Loucy (cell line): ENCODE results near the gene CRELD2.

Experiments used
- H2AFZ ChIP-seq: fragments of 200-600 bp; sonication (generic); 2 replicates; pipeline ENCODE4 v1.6.0; 2016; ENCODE audit warnings: antibody characterized with exemption, mild to moderate bottlenecking, low read length, moderate library complexity
- H3F3A ChIP-seq: fragments of 200-600 bp; 2 replicates; pipeline ENCODE4 v1.6.0; 2016; ENCODE audit warnings: antibody characterized with exemption, low read depth, mild to moderate bottlenecking
- H3K27me3 ChIP-seq: fragments of 200-600 bp; sonication (generic); 2 replicates; pipeline ENCODE4 v1.6.1; 2014; ENCODE audit warnings: low read length, mild to moderate bottlenecking; ENCODE audit not compliant: insufficient read depth, poor library complexity, severe bottlenecking
- H3K36me3 ChIP-seq: fragments of 200-600 bp; sonication (generic); 2 replicates; pipeline ENCODE4 v1.6.1; 2016; ENCODE audit warnings: low read length; ENCODE audit not compliant: insufficient read depth
- H3K4me1 ChIP-seq: fragments of 200-600 bp; sonication (generic); 2 replicates; pipeline ENCODE4 v1.5.1; 2014; ENCODE audit warnings: low read length, mild to moderate bottlenecking; ENCODE audit not compliant: insufficient read depth, poor library complexity, severe bottlenecking
- H3K4me2 ChIP-seq: fragments of 200-600 bp; sonication (generic); 2 replicates; pipeline ENCODE4 v1.6.0; 2014; ENCODE audit warnings: antibody characterized with exemption, low read length, low read depth, mild to moderate bottlenecking; ENCODE audit not compliant: poor library complexity, severe bottlenecking
- H3K4me3 ChIP-seq: fragments of 200-600 bp; sonication (generic); 2 replicates; pipeline ENCODE4 v1.5.1; 2014; ENCODE audit warnings: low read length, mild to moderate bottlenecking, mixed read lengths; ENCODE audit not compliant: poor library complexity, severe bottlenecking
- H3K79me2 ChIP-seq: fragments of 200-600 bp; sonication (generic); 2 replicates; pipeline ENCODE4 v1.6.1; 2014; ENCODE audit warnings: low read length; ENCODE audit not compliant: insufficient read depth
- H3K9ac ChIP-seq: fragments of 200-600 bp; sonication (generic); 2 replicates; pipeline ENCODE4 v1.6.0; 2014; ENCODE audit warnings: mild to moderate bottlenecking, low read depth, low read length, moderate library complexity; ENCODE audit not compliant: poor library complexity, severe bottlenecking
- H3K9me2 ChIP-seq: fragments of 200-600 bp; sonication (generic); replicated peaks from 2 replicates; pipeline ENCODE4 v1.6.1; 2016; ENCODE audit warnings: low read depth, low read length, mixed read lengths
- H3K9me3 ChIP-seq: fragments of 200-600 bp; sonication (generic); 2 replicates; pipeline ENCODE4 v1.6.1; 2014; ENCODE audit warnings: mild to moderate bottlenecking, antibody characterized with exemption, low read length, low read depth; ENCODE audit not compliant: insufficient read depth
- H4K20me1 ChIP-seq: fragments of 200-600 bp; sonication (generic); 2 replicates; pipeline ENCODE4 v1.6.0; 2014; ENCODE audit warnings: antibody characterized with exemption, low read length, mild to moderate bottlenecking; ENCODE audit not compliant: insufficient read depth, poor library complexity, severe bottlenecking
- EZH2phosphoT487 ChIP-seq: fragments of 200-600 bp; IDR thresholded peaks from 2 replicates; pipeline ENCODE4 v1.6.1; 2018; ENCODE audit warnings: antibody characterized with exemption, mild to moderate bottlenecking, moderate library complexity, borderline replicate concordance
- TF ChIP-seq, protein P1 (sequence below): fragments of 200-600 bp; sonication (generic); conservative IDR thresholded peaks from 2 replicates; pipeline ENCODE4 v1.5.1; 2014; ENCODE audit warnings: mild to moderate bottlenecking, antibody characterized with exemption, low read length

CRELD2 gene

DNA sequence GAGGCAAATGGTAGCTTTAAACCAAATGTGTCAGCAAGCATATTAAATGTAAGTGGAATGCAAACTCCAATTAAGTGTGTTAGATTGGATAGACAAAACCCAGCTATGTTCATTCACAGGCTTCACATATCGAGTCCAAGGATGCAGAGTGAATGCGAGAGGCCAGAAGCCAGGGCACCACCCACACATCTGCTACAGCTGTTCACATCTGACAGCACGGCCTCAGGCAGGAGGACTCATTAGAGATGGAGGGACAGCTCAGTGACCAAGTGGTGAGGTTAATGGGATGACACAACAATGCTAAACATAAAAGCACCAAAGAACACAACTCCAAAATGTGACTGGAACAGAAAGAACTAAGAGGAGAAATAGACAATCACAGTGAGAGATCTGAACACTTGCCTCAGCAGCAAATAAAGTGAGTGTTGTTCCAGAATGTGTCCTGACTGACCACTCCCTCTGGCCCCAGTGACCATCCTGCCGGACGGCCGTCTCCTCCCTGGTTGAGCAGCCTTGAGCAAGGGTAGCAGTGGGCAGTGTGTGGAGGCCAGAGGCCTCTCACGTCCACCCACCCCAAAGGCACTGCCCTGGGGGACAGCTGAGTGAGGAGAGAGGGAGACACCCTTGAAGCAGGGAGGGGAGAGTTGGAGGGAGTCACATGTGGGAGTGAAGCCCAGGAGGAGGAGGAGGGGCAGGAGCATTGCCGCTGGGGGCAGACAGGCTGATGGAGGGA lies 23.9 kb upstream of the CRELD2 start:
- no peak for TF ChIP-seq EZH2phosphoT487
- TF ChIP-seq, protein P1, sequence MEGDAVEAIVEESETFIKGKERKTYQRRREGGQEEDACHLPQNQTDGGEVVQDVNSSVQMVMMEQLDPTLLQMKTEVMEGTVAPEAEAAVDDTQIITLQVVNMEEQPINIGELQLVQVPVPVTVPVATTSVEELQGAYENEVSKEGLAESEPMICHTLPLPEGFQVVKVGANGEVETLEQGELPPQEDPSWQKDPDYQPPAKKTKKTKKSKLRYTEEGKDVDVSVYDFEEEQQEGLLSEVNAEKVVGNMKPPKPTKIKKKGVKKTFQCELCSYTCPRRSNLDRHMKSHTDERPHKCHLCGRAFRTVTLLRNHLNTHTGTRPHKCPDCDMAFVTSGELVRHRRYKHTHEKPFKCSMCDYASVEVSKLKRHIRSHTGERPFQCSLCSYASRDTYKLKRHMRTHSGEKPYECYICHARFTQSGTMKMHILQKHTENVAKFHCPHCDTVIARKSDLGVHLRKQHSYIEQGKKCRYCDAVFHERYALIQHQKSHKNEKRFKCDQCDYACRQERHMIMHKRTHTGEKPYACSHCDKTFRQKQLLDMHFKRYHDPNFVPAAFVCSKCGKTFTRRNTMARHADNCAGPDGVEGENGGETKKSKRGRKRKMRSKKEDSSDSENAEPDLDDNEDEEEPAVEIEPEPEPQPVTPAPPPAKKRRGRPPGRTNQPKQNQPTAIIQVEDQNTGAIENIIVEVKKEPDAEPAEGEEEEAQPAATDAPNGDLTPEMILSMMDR = no peak
- no peaks in the 10 kb centered on the region for H3K9me3 ChIP-seq
- H3K4me1 ChIP-seq = no peaks in the 10 kb centered on the region
- H2AFZ ChIP-seq = no peak overlapping the region
- no peak overlapping the region for H3K4me3 ChIP-seq
- no peak overlapping the region for H3K4me2 ChIP-seq
- H3K9me2 ChIP-seq = no peaks in the 10 kb centered on the region
- peaks cover 48% of the 10 kb centered on the region; the same call in 1 of the 2 replicates for H3K36me3 ChIP-seq
- no peaks in the 10 kb centered on the region for H3K27me3 ChIP-seq
- H3K79me2 ChIP-seq = peaks cover 21% of the 10 kb centered on the region
- H3F3A ChIP-seq = no peaks in the 10 kb centered on the region
- no peak overlapping the region for H3K9ac ChIP-seq
- H4K20me1 ChIP-seq = peaks cover 6% of the 10 kb centered on the region

DNA sequence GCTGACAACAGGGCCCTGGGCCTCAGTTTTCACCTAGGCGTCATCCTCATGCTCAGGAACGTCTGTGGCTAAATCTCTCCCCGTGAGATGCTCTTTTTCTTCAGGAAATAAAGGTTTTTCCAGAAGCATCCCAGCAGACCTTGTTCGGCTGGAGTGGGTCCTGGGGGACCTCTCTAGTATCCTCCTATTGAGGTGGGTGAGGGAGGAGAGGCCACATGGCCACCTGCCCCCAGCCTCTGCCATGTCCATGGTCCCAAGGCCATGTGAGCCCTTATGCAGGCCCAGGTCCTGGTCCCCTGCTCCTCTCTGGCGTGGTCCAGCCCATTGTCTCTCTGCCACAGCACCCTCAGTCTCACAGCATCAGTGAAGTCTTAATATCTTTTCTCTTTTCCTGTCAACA lies 22.2 kb upstream of the CRELD2 start:
- no peak overlapping the region for H3K9ac ChIP-seq
- TF ChIP-seq, protein P1 = no peak
- no peaks in the 10 kb centered on the region for H3K9me3 ChIP-seq
- no peaks in the 10 kb centered on the region for H3K27me3 ChIP-seq
- H3K36me3 ChIP-seq = peaks cover 31% of the 10 kb centered on the region; the same call in 1 of the 2 replicates
- H3K4me3 ChIP-seq = no peak overlapping the region
- H3K4me1 ChIP-seq = no peaks in the 10 kb centered on the region
- no peaks in the 10 kb centered on the region for H3F3A ChIP-seq
- H3K79me2 ChIP-seq = peaks cover 5% of the 10 kb centered on the region; the same call in 1 of the 2 replicates
- peaks cover 6% of the 10 kb centered on the region for H4K20me1 ChIP-seq
- H2AFZ ChIP-seq = no peak overlapping the region
- no peaks in the 10 kb centered on the region for H3K9me2 ChIP-seq
- no peak overlapping the region for H3K4me2 ChIP-seq

DNA sequence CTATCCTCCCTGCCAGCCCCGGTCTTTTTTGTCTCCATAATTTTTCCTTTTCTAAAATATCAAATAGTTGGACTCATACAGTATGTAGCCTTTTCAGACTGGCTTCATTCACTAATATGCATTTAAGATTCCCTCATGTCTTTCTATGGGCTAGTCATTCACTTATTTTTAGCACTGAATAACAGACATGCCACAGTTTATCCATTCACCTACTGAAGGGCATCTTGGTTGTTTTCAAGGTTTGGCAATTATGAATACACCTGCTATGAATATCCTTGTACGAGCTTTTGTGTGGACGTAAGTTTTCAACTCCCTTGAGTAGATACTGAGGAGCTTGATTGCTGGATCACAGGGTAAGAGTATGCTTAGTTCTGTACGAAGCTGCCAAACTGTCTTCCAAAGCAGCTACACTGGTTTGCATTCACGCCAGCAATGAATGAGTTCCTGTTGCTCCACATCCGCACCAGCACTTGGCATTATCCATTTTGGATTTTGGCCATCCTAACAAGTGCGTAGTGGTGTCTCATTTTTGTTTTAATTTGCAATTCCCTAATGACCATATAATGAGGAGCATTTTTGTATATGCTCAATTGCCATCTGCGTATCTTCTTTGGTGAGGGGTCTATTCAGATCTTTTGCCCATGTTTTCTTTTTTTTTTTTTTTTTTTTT lies 21.3 kb upstream of the CRELD2 start:
- Histone ChIP-seq H4K20me1 (peaks cover 6% of the 10 kb centered on the region), H3K27me3 (no peaks in the 10 kb centered on the region), H3K9me2 (no peaks in the 10 kb centered on the region), H3F3A (no peaks in the 10 kb centered on the region), H3K4me2 (no peak overlapping the region), H3K9me3 (no peaks in the 10 kb centered on the region), H3K79me2 (peaks cover 3% of the 10 kb centered on the region; the same call in 1 of the 2 replicates), H3K36me3 (peaks cover 24% of the 10 kb centered on the region; the same call in 1 of the 2 replicates), H2AFZ (no peak overlapping the region), H3K4me3 (no peak overlapping the region), H3K9ac (no peak overlapping the region), H3K4me1 (no peaks in the 10 kb centered on the region)
- TF ChIP-seq, protein P1 = no peak
- no peak for TF ChIP-seq EZH2phosphoT487
